NCI-H2029 (cell line): ENCODE measurements around the gene LNX1.

Experiments
- DNase-seq: peaks from one replicate; lab custom pipeline; 2025; lab: John Stamatoyannopoulos, UW

The LNX1 gene

GRCh38 chr4:53571936-53572599 lies 19.2 kb downstream of the LNX1 start:
- no peak for DNase-seq

- DNase-seq = no peak
Measured at GRCh38 chr4:53563824-53564223, 27.5 kb downstream of the LNX1 start.

- DNase-seq = no peak
Measured at GRCh38 chr4:53562409-53562808, 28.9 kb downstream of the LNX1 start.

- no peak for DNase-seq
Measured at GRCh38 chr4:53559021-53559620, 32.2 kb downstream of the LNX1 start.

- no peak for DNase-seq
Measured at GRCh38 chr4:53558065-53558801, 33.1 kb downstream of the LNX1 start.

GRCh38 chr4:53557669-53558064 lies 33.6 kb downstream of the LNX1 start:
- DNase-seq = no peak

- no peak for DNase-seq
Measured at GRCh38 chr4:53556651-53557050, 34.6 kb downstream of the LNX1 start.

GRCh38 chr4:53553486-53554210 lies 37.6 kb downstream of the LNX1 start:
- DNase-seq = no peak

GRCh38 chr4:53552711-53553110 lies 38.6 kb downstream of the LNX1 start:
- no peak for DNase-seq

- DNase-seq = no peak
Measured at GRCh38 chr4:53551958-53552357, 39.3 kb downstream of the LNX1 start.

GRCh38 chr4:53551281-53551864 lies 39.9 kb downstream of the LNX1 start:
- DNase-seq = no peak

GRCh38 chr4:53548662-53549061 lies 42.6 kb downstream of the LNX1 start:
- no peak for DNase-seq

- no peak for DNase-seq
Measured at GRCh38 chr4:53547983-53548382, 43.3 kb downstream of the LNX1 start.

GRCh38 chr4:53545942-53546581 lies 45.2 kb downstream of the LNX1 start:
- DNase-seq = no peak

- no peak for DNase-seq
Measured at GRCh38 chr4:53545273-53545672, 46.0 kb downstream of the LNX1 start.

GRCh38 chr4:53543561-53543960 lies 47.7 kb downstream of the LNX1 start:
- DNase-seq = no peak

- DNase-seq = no peak
Measured at GRCh38 chr4:53541577-53542206, 49.6 kb downstream of the LNX1 start.

- DNase-seq = no peak
Measured at GRCh38 chr4:53538756-53539155, 52.5 kb downstream of the LNX1 start.

- DNase-seq = no peak
Measured at GRCh38 chr4:53537606-53538005, 53.7 kb downstream of the LNX1 start.

GRCh38 chr4:53536328-53536727 lies 55.0 kb downstream of the LNX1 start:
- no peak for DNase-seq

GRCh38 chr4:53535567-53535966 lies 55.7 kb downstream of the LNX1 start:
- DNase-seq = no peak
